HUDEP-2 (cell line): ENCODE measurements around the gene GRIA2.
"Not testable (repeated sequence)": the region's sequence is repeated elsewhere in the genome, so short reads cannot be mapped to it uniquely, and the experiment has no call there.

Experiments
- DNase-seq, 76 experiments: peaks; one replicate each; lab custom pipeline; 2025; ENCODE audit not compliant: unreplicated experiment in 76 of 76; lab: John Stamatoyannopoulos, UW

GRIA2 gene

DNA sequence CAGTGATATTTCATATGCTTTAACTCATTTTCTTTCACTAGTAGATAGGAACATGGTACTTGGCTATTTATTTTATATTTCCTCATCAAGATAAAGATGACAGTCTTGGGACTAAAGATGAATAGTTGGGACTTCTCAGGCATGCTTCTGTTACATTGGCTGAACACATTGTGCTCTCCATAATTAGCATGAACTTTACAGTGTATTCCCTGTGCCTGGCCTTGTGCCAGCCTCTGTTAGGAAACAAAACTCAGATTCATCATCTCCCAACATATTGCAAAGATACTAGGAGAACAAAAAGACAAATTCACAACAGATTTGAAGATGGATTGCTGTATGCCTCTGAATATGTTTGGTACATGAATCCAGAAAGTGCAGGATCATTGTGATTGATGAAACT is 26.4 kb downstream of the GRIA2 start:
- DNase-seq, result no peak

DNA sequence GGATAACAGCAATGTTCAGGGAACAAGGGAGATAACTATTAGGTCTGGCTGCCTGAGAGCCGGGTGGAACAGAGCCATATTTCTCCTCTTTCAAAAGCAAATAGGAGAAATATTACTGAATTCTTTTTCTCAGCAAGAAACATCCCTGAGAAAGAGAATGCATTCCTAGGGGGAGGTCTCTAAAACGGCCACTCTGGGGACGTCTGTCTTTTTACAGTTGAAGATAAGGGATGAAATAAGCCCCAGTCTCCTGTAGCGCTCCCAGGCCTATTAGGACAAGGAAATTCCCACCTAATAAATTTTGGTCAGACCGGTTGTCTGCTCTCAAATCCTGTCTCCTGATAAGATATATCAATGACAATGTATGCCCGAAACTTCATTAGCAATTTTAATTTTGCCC is 37.6 kb downstream of the GRIA2 start:
- DNase-seq, result not testable (repeated sequence)

DNA sequence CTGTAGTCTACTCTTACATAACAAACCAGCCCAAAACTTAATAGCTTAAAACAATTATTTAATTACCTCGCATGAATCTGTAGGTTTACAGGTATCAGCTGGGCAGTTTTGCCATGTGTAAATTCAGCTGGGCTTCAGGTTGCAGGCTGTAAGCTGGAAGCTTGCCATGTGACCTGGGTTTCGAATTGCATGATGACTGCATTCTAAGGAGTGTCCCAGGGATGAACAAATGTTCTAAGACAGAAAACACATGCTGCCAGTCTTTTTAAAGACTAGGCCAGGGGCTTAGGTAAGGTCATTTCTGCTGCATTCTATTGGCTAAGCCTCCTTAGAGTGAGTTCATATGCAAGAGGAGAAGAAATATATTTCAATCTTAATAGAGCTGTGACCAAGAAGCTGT is 44.8 kb downstream of the GRIA2 start:
- DNase-seq, result no peak

DNA sequence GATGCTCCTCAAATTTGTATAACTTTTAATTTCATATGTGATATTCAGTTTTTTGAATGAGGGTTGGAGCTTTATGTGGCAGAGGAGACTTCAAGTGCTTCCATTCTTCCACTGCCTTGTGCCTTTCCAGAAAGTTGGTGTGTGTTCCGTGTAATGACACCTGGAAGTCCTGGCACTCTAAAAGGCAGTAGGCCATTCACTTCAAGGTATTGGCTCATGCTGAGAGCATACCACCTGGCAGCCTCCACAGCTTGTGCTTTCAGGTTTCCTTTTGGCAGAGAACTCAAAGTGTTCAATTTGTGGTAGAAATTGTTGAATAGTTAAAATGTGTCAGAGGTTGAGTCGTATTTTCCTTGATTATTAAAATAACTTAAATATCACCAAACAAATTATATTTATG is 49.6 kb downstream of the GRIA2 start:
- no peak for DNase-seq

DNA sequence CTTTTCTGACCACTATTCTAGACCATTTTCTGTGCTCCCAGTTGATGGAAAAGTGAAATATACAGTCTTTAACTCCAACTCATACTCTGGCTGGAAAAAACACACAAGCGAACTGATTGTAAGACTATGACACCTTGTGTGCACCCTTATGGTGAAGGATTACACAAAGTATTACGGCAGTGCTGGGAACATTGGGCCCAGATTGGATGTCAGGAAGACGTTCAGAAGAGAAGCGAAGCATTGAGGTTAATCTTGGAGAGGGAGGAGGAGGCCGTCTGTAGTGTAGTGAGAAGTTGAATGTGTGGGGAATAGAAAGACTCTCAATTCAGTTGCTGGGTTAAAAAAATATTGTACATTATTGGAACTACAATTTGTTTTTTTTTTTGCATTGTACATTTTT is 50.0 kb downstream of the GRIA2 start:
- DNase-seq, result no peak

DNA sequence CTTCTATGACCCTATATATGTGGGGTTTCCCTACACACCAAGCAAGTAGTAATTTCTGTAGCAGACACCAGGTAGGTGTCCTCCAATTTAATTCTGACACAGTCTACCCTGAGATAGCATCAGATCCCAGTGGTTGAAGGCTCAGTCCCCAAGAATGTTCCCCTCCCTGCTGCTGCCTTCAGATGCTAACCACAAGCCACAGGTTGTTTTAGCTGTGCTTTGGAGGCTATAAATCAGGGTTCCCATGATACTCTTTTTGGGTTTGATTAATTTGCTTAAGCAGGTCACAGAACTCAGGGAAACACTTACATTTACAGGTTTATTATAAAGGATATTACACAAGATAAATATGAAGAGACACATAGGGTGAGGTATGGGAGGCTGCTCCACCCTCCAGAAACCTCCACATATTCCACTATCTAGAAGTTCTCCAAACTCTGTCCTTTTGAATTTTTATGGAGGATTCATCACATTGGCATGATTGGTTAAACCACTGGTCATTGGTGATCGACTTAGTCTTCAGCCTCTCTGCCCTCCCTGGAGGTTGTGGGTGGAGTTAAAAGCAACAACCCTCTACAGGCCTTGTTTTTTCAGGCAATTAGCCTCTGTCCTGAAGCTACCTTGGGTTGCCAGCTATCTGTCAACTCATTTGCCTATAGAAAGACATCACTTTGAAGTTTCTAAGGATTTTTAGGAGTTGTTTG is 50.8 kb downstream of the GRIA2 start:
- no peak for DNase-seq

DNA sequence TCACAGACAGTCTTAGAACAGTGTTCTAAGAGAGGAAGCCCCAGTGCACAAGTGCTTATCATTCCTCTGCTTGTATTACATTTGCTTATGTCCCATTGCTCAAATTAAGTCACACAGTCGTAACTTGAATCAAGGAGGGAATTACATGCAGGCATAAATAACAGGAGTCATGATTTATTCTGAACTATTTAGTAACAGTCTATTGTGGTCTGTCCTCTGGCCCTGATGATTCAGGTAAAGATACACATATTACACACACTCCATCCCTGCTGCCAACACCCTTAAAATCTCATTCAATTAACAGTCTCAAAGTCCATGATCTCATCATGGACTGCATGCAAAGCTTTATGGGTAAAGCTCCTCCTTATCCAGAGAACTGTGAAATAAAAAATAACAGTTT is 60.1 kb downstream of the GRIA2 start:
- DNase-seq, result no peak

DNA sequence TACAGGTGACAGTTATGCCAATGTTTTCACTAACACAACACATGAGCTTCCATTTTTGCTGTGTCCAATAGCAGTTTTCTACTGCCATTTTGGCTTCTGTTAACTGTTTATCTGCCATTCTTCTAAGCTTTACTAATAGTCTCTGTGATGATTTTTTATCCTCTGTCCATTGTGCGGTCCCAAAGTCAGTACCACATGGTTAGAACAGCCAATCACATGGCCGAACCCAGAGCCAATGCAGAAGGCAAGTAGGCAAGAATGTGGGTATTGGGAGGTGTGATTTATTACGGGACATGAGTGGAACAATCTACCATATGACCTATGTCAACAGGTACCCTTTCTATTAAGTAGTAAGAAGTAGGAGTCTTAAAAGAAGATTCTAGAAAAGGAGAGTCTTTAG is 61.5 kb downstream of the GRIA2 start:
- no peak for DNase-seq

DNA sequence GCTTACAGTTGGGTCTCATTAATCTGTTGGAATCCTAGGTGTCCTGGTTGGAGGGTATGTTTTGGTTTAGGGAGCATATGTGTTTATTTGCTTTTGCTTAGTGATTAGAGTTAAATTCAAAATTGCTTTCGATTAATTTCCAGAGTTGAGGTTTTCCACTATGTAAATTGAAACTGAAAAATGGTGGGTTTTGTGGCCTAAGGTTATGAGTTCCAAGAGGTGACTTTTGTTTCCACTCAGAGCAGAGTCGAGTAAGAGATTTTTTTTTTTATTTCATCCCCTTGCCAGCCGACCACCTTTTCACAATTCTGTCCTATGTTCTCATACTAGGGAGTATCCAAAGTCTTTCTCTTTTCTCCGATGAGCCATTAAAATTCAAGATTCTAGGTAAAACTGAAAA is 66.9 kb downstream of the GRIA2 start:
- no peak for DNase-seq

DNA sequence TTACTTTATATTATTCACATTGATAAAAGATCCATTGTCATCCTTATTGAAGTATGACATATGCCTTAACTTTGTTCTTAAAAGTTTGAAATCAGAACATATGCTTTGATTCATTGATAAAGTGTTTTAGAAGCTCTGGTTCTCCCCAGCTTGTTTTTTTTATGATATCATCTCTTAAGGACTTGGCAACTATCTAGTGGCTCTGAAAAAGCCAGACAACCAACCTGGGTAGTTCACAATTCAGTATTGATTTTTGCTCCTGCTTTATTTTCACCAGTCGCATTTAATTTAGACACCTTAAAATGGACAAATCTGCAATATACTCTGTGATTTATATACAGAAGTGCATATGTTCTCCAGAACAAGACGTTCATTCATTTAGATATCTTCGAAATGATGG is 70.1 kb downstream of the GRIA2 start:
- no peak for DNase-seq

DNA sequence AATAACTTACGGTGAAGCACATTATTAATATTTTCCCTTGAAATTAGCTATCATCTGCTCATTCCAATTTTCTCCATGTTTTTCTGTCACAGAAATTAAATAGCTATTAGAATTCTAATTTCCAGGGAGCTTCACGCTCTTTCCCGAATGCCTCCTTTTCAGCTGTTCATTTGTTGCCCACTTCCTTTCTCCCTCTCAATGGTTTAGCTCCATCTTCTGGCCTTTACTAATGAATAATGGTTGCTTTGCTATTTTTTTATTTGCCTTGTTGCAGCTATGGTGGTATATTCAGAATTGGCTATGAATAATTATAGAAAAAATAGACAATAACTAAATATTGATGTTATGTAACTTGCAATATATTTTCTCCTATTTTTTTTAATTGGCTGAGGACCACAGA is 70.5 kb downstream of the GRIA2 start:
- no peak for DNase-seq

DNA sequence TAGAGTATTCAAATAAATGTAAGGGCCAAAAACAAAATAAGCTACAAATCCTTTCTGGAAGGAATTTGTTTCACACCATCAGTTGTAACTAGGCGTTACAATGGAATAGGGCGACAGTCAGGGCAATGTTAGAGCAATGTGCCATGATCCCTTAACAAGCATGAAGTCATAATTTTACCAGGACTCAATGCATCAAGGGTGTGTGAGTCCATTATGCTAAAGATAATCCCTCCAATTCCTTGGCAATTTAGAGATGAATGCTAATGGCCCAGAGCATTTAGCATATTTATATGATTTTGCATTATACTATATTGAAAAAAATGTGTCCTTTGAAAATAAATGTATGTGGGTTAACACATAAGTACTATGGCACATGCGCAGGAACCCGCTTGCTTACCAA is 73.1 kb downstream of the GRIA2 start:
- DNase-seq, result no peak

DNA sequence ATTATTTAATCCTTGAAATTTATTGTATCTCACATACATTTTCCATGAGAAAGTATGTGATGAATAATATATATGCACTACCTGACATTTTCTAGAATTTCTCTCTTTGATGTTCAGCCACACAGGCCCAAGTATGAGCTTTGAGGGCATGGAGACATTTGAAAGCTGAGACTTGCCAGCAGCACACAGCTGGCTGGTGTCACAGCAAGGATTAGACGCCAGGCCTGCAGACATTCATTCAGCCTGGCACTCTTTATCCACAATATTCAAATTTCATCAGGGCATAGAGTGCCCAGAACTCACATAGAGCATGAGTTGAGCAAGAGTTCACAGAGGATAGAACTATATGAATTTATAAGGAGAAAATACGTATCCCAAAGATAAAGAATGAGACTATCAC is 74.0 kb downstream of the GRIA2 start:
- no peak for DNase-seq

DNA sequence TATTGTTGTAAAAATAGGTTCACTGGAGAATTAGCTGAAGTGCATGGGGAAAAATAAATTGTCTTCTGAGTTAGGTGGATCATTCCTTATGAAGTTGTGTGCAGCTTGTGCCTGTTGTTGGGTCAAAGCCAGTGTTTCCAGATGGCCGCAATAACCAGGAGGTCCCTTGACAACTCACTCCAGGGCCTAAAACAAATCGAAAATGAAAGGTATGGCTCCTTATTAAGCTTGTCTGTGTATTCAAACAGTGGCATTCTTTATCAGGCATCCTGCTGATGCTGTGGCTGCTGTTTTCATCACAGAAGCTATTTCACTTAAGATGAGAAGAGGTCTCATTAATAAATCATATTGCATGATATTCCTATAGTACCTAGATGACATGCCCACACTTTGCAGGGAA is 80.2 kb downstream of the GRIA2 start:
- DNase-seq, result no peak

DNA sequence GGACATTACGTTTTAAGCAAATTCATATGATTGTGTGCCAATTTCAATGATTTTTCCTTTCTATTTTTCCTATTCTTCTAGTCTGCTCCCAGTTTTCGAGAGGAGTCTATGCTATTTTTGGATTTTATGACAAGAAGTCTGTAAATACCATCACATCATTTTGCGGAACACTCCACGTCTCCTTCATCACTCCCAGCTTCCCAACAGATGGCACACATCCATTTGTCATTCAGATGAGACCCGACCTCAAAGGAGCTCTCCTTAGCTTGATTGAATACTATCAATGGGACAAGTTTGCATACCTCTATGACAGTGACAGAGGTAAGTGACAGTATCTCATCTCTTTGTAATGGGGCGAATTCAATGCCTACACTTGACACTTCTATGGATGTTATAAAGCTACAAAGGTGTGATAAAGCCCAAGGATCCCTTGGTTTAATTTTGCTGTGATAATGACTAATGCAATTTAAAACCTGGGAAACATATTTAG is 83.0 kb downstream of the GRIA2 start:
- no peak for DNase-seq

DNA sequence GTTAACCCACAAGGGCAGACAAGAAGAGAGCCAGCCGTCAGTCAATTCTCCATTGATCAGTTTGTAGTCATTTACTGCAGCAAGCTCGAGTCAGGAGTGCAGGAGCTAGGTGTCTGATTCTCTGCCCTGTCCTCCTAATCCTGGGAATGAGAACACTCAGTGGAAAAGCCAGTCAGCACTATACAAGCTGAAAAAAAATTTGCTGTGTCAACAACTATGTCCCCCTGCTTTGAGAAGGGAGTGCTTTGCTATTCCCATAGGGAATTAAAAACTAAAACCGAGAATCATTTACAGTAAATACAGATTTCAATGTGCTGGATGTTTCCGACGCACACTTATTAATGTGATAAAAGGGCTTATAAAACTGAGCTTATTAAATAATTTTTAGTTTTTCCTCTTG is 84.2 kb downstream of the GRIA2 start:
- no peak for DNase-seq

DNA sequence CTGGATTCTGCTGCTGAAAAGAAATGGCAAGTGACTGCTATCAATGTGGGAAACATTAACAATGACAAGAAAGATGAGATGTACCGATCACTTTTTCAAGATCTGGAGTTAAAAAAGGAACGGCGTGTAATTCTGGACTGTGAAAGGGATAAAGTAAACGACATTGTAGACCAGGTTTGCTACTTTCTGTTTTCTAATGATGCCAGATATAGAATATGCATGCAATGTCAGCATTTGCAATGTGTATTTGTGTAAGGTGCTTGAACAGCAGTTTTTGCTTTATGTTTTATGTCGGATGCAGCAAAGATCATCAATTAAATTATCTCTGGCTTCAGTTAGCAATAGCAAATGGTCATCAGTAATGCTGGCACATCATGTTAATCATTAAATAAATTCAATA is 92.2 kb downstream of the GRIA2 start:
- no peak for DNase-seq

DNA sequence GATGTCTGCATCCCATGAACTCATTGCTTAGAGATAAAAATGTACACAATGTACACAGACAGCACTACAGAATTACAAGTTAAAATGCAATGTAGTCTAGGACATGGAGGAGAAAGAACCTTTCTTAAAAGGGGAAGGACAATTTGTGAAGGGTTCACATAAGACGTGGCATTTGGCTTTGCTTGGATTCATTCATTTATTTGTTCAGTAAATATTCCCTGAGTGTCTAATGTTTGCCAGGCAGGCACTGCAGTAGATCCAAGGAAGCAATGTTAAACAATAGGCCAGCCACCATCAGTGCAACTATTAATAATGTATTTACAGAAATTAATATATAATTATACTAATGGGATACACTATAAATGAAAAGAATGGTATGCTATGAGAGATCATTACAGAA is 94.4 kb downstream of the GRIA2 start:
- no peak for DNase-seq

DNA sequence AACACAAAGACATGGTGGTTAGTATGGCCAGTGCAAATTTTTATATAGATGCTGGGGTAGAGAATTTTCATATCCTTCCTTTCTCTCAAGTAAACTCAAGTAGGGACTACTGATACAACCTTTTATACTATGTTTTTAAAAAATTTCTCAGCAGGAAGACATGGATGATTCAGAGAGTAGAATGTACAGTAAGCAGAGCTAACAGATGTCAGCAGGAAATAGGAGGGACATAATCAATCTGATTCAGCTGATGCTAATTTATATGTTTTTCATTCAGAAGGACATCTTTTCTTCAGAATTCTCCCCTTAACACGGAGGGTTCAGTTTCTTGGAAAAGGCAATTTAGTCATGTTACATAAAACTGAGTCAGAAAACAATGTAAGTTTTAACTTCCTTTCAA is 95.4 kb downstream of the GRIA2 start:
- no peak for DNase-seq

DNA sequence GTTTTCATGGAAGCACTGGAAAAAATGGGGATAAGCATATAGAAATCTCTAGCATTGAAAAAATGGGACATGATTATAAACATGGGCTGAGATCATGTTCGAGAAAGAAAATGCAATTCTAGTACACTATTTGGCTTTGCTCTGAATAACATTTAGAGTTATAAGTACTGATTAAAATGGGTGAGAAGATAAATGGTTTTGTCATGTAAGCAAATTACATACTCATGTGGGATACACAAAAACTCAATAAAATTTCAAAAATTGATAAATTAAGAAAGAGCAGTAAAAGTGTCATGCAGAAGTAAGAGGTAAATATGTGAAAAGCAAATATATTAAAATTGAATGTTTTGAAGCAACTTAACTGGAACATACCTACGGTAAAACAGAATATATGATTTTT is 99.6 kb downstream of the GRIA2 start:
- no peak for DNase-seq

DNA sequence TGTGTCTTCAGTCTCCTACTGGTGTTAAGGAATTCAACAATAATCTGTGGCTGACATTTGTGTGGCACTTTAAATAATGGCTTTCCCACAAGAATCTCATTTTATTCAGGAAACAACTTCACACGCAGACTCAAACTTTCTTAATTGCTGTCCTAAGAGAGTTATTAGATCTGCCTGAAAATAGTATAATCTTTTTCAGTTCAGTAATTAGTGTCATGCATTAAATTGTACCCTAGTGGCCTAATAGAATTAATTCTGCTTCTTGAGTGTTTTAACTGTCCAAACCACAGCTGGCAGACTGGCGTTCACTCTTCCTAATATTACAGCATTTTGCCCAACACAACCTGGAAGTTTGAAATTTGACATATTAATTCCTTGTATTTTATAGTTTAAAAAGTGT is 107.1 kb downstream of the GRIA2 start:
- no peak for DNase-seq

DNA sequence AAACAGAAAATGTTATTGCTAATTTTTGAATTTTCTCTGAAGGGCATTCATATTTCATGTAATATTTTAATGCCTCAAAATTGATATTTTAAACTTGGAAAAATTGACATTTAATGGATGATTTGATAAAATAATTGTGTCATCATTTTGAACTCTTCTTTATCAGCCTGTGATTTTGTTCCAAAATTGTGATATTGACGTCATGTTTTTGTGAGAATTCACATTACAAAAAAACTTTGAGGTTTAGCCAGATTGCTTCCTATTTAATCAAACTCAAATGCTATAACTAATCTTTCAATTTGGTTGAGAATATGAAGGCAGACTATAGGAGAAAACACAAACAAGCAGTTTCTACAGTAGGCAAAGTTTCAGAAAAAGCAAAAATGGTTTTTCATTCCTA is 137.4 kb downstream of the GRIA2 start:
- no peak for DNase-seq

DNA sequence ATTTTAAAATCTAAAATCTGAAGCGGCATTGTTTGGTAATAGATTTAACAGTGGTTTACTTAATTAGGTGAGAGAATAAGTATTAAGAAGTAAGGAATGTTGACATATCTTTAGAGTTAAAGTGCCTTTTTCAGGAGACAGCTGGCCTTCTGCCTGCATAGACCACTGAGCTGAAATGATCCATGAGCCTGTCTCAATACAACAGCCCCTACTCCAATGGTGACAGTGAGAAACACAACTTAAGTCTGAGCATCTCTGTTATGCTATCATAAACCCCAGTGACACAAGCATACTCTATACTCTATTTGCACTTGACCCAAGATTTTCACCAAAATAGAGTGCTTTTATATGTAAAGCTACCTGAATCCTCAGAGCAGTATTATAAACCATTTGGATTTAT is 137.9 kb downstream of the GRIA2 start:
- no peak for DNase-seq
